ENCODE measurements around the gene MS4A4A. TPM values are rescaled to one million over a fixed set of nuclear protein-coding genes. Genes with fewer than 3 reads are reported as not detected.

MS4A4A gene
- total and polyA plus RNA-seq, 10 of the 15 experiments (the other 5 are each of a cell fraction or from before 2014, with no cell fraction given) = 0.10 to 2.4 (median 0.68) TPM

DNA sequence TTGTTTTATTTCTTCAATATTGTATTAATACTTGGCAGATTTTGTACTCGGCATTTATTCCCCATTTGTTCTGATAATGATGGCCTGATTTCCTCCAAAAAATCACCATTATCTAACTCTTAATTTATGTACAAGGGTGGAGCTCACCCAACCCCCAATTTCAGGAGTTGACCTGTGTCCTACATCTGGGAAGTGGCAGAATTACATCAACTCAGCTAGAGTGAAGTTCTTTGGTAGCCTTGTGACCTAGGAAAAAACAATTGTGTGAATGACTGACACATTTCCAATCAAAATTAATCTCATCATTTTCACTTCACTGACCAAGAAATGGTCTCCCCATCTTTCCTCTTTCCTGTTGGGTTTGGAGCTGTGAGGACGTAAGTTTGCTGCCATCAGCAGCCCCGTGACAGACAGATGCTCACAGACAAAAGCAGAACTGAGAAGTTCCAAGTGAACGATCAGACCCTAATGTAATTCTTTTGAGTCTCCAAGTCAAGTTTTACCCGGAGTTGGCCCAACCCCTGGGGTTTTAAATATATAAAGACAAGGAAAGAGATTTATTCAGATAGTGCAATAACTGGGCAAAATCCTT is 30.0 kb downstream of the MS4A4A start (continued):
- peak; percentile 74 for TF ChIP-seq NR2F1 (conservative IDR thresholded peaks at IDR 0.05)
- no peak for TF ChIP-seq BCL3 (IDR thresholded peaks at IDR 0.05; ENCODE audit: borderline replicate concordance, insufficient read depth, low read depth, low read length, poor library complexity, severe bottlenecking)
- TF ChIP-seq NBN (IDR thresholded peaks at IDR 0.05) = 0 out of 2 replicates have a peak, but pooled peaks have one; percentile 63
- TF ChIP-seq BACH1 (IDR thresholded peaks at IDR 0.05; ENCODE audit: borderline replicate concordance) = peak; percentile 35; the same call in 1 of the 2 replicates
- TF ChIP-seq ZBTB33 (IDR thresholded peaks at IDR 0.05) = no peak
- TF ChIP-seq CBX3 (IDR thresholded peaks at IDR 0.05; ENCODE audit: borderline replicate concordance, low read depth) = no peak
- TF ChIP-seq, protein P1, sequence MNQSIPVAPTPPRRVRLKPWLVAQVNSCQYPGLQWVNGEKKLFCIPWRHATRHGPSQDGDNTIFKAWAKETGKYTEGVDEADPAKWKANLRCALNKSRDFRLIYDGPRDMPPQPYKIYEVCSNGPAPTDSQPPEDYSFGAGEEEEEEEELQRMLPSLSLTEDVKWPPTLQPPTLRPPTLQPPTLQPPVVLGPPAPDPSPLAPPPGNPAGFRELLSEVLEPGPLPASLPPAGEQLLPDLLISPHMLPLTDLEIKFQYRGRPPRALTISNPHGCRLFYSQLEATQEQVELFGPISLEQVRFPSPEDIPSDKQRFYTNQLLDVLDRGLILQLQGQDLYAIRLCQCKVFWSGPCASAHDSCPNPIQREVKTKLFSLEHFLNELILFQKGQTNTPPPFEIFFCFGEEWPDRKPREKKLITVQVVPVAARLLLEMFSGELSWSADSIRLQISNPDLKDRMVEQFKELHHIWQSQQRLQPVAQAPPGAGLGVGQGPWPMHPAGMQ (IDR thresholded peaks at IDR 0.05; ENCODE audit: borderline replicate concordance) = no peak
- TF ChIP-seq ZBED1 (IDR thresholded peaks at IDR 0.05; ENCODE audit: borderline replicate concordance) = no peak; the same call in 1 of the 2 replicates
- TF ChIP-seq KLF5 (IDR thresholded peaks at IDR 0.05; ENCODE audit: partially characterized antibody) = no peak
- TF ChIP-seq IKZF2 (IDR thresholded peaks at IDR 0.05) = peak; percentile 97 to 99
- no peak for TF ChIP-seq JUND (IDR thresholded peaks at IDR 0.05; ENCODE audit: low read depth, low read length)
- no peak for TF ChIP-seq TAF1 (IDR thresholded peaks at IDR 0.05; ENCODE audit: borderline replicate concordance, low read depth, low read length)
- TF ChIP-seq SMC3 (IDR thresholded peaks at IDR 0.05; ENCODE audit: borderline replicate concordance, low read length) = no peak
- no peak for TF ChIP-seq ZNF274 (IDR thresholded peaks at IDR 0.05; ENCODE audit: insufficient read depth, insufficient read length)
- peak; percentile 20 for TF ChIP-seq SP1 (IDR thresholded peaks at IDR 0.05; ENCODE audit: low read depth, low read length)
- TF ChIP-seq BCLAF1 (IDR thresholded peaks at IDR 0.05) = no peak
- no peak for TF ChIP-seq TCF3 (IDR thresholded peaks at IDR 0.05; ENCODE audit: borderline replicate concordance, insufficient read depth, low read depth, low read length)
- TF ChIP-seq, protein P2, sequence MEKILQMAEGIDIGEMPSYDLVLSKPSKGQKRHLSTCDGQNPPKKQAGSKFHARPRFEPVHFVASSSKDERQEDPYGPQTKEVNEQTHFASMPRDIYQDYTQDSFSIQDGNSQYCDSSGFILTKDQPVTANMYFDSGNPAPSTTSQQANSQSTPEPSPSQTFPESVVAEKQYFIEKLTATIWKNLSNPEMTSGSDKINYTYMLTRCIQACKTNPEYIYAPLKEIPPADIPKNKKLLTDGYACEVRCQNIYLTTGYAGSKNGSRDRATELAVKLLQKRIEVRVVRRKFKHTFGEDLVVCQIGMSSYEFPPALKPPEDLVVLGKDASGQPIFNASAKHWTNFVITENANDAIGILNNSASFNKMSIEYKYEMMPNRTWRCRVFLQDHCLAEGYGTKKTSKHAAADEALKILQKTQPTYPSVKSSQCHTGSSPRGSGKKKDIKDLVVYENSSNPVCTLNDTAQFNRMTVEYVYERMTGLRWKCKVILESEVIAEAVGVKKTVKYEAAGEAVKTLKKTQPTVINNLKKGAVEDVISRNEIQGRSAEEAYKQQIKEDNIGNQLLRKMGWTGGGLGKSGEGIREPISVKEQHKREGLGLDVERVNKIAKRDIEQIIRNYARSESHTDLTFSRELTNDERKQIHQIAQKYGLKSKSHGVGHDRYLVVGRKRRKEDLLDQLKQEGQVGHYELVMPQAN (conservative IDR thresholded peaks at IDR 0.05) = no peak
- no peak for TF ChIP-seq POLR2A (IDR thresholded peaks at IDR 0.05; ENCODE audit: low read depth, low read length)
- peak; percentile 94 to 95; a peak in 3 of 4 replicates for TF ChIP-seq EP300 (IDR thresholded peaks at IDR 0.05; ENCODE audit: borderline replicate concordance in 1 of 2, control insufficient read depth in 1 of 2, low read depth in 2 of 2, low read length in 2 of 2)

Data from GM12878 (cell line).